CD14-positive monocyte (primary cell): ENCODE results near the gene ZCCHC18. TPM values are rescaled to one million over a fixed set of nuclear protein-coding genes. Genes with fewer than 3 reads are reported as not detected.

Experiments
- DNase-seq, 3 donors: peaks; one replicate each; pipeline ENCODE4 v3.0.0-alpha.2; 2011 to 2022
- H2AFZ ChIP-seq: 2 replicates; pipeline ENCODE4 v1.6.0; 2012; ENCODE audit warnings: mild to moderate bottlenecking, low read depth, low read length, inconsistent platforms; ENCODE audit not compliant: insufficient read depth, poor library complexity, severe bottlenecking
- H3K27ac ChIP-seq, 2 donors: 1 replicate in 1 of 2; 2 replicates in 1 of 2; pipeline ENCODE4 v1.5.1; 2012 to 2013; ENCODE audit warnings: low read length in 2 of 2, control low read depth in 1 of 2, inconsistent platforms in 1 of 2, low read depth in 1 of 2, mild to moderate bottlenecking in 1 of 2
- H3K27me3 ChIP-seq, 2 donors: one replicate each; pipeline versions ENCODE4 v1.6.0 to v1.6.1; 2011 to 2013; ENCODE audit warnings: low read length in 2 of 2; ENCODE audit not compliant: control insufficient read depth in 2 of 2, insufficient read depth in 2 of 2
- H3K36me3 ChIP-seq, 2 donors: replicated peaks in 1 of 2; 1 replicate in 1 of 2; 2 replicates in 1 of 2; pipeline versions ENCODE4 v1.5.1 to v1.6.1; 2012 to 2013; ENCODE audit warnings: low read length in 2 of 2, control low read depth in 1 of 2, inconsistent platforms in 1 of 2, mild to moderate bottlenecking in 1 of 2; ENCODE audit not compliant: insufficient read depth in 2 of 2, control insufficient read depth in 1 of 2
- H3K4me1 ChIP-seq, 2 donors: 1 replicate in 1 of 2; 2 replicates in 1 of 2; pipeline versions ENCODE4 v1.5.1 to v1.6.1; 2012 to 2013; ENCODE audit warnings: low read length in 2 of 2, control low read depth in 1 of 2, inconsistent platforms in 1 of 2, mild to moderate bottlenecking in 1 of 2, moderate library complexity in 1 of 2; ENCODE audit not compliant: insufficient read depth in 2 of 2, control insufficient read depth in 1 of 2
- H3K4me2 ChIP-seq: replicated peaks from 2 replicates; pipeline ENCODE3; 2012; ENCODE audit warnings: low read length, moderate library complexity, mild to moderate bottlenecking; ENCODE audit not compliant: poor library complexity, severe bottlenecking; ENCODE audit errors: extremely low read depth
- H3K4me3 ChIP-seq, 3 experiments: fragments of 200-600 bp in 1 of 3; sonication (generic) in 1 of 3; replicated peaks in 1 of 3; 1 replicate in 2 of 3; 2 replicates in 1 of 3; pipeline ENCODE4 v1.5.1; 2011 to 2013; ENCODE audit warnings: low read length in 3 of 3, mild to moderate bottlenecking in 3 of 3, control low read depth in 2 of 3, low read depth in 2 of 3, inconsistent platforms in 1 of 3, moderate library complexity in 1 of 3
- H3K79me2 ChIP-seq: 2 replicates; pipeline ENCODE4 v1.6.0; 2012; ENCODE audit warnings: mild to moderate bottlenecking, control low read depth, inconsistent platforms, low read length, moderate library complexity; ENCODE audit not compliant: insufficient read depth
- H3K9ac ChIP-seq: 2 replicates; pipeline ENCODE4 v1.6.0; 2017; ENCODE audit warnings: low read length, mild to moderate bottlenecking; ENCODE audit not compliant: insufficient read depth, poor library complexity, severe bottlenecking
- H3K9me3 ChIP-seq, 2 donors: replicated peaks in 1 of 2; 1 replicate in 1 of 2; 2 replicates in 1 of 2; pipeline versions ENCODE4 v1.5.1 to v1.6.1; 2012 to 2013; ENCODE audit warnings: low read length in 2 of 2, control low read depth in 1 of 2; ENCODE audit not compliant: control insufficient read depth in 1 of 2, insufficient read depth in 1 of 2
- H4K20me1 ChIP-seq: 2 replicates; pipeline ENCODE4 v1.6.0; 2012; ENCODE audit warnings: mild to moderate bottlenecking, low read length, control low read depth, moderate library complexity; ENCODE audit not compliant: insufficient read depth
- H3K27ac Mint-ChIP-seq, 7 donors: one replicate each; pipeline ENCODE4 v1.8.0; 2020; ENCODE audit warnings: mild to moderate bottlenecking in 7 of 7, mixed read lengths in 7 of 7, moderate library complexity in 6 of 7, inconsistent platforms in 2 of 7
- H3K27me3 Mint-ChIP-seq, 3 donors: one replicate each; pipeline ENCODE4 v1.8.0; 2021 to 2022; ENCODE audit warnings: low read depth in 3 of 3, mild to moderate bottlenecking in 3 of 3, mixed read lengths in 3 of 3, moderate library complexity in 3 of 3, inconsistent platforms in 1 of 3
- H3K36me3 Mint-ChIP-seq, 2 donors: one replicate each; pipeline ENCODE4 v1.8.0; 2020; ENCODE audit warnings: mixed read lengths in 2 of 2, inconsistent platforms in 1 of 2, mild to moderate bottlenecking in 1 of 2
- H3K4me1 Mint-ChIP-seq: one replicate; pipeline ENCODE4 v1.8.0; 2020; ENCODE audit warnings: mild to moderate bottlenecking, mixed read lengths
- H3K4me3 Mint-ChIP-seq, 2 donors: one replicate each; pipeline ENCODE4 v1.8.0; 2020; ENCODE audit warnings: mild to moderate bottlenecking in 2 of 2, mixed read lengths in 2 of 2, moderate library complexity in 1 of 2
- H3K9me3 Mint-ChIP-seq, 7 donors: one replicate each; pipeline ENCODE4 v1.8.0; 2020 to 2022; ENCODE audit warnings: mixed read lengths in 7 of 7, mild to moderate bottlenecking in 6 of 7, moderate library complexity in 6 of 7, inconsistent platforms in 2 of 7
- WGBS: methylation state at CpG from one replicate; pipeline ENCODE4 v1.1.5; 2013; ENCODE audit warnings: missing lambda C conversion rate; ENCODE audit not compliant: insufficient coverage; 5-methylcytosine and 5-hydroxymethylcytosine counted together
- intact Hi-C, 2 donors: fragments of 100-400 bp; cut with micrococcal nuclease; formaldehyde crosslinking; loops; one replicate each; pipeline versions ENCODE4 v1.15.0 to v1.15.1; 2023
- polyA plus RNA-seq, 3 donors: library from polyadenylated mRNA; depleted of rRNA in 1 of 3; unstranded in 2 of 3; stranded (reverse) in 1 of 3; fragments of 300-500 nt in 2 of 3; fragments of >200 nt in 1 of 3; fragmentation: Illumina TruSeq in 2 of 3; gene quantifications; 1 replicate in 2 of 3; 2 replicates in 1 of 3; pipeline ENCODE4 v1.2.3, GENCODE V29; 2012 to 2021
- TF ChIP-seq, protein P1 (sequence below): fragments of 200-600 bp; IDR thresholded peaks from one replicate; pipeline ENCODE4 v1.8.0; 2022; ENCODE audit warnings: antibody characterized with exemption, mild to moderate bottlenecking

ZCCHC18 gene
- polyA plus RNA-seq, 3 donors, result not detected

GRCh38 chrX:104118765-104119164, 6.4 kb downstream of the ZCCHC18 start:
- H3K27me3 ChIP-seq, result peaks cover 0 to under 1% of the 10 kb centered on the region in 2 donors
- TF ChIP-seq, protein P1, sequence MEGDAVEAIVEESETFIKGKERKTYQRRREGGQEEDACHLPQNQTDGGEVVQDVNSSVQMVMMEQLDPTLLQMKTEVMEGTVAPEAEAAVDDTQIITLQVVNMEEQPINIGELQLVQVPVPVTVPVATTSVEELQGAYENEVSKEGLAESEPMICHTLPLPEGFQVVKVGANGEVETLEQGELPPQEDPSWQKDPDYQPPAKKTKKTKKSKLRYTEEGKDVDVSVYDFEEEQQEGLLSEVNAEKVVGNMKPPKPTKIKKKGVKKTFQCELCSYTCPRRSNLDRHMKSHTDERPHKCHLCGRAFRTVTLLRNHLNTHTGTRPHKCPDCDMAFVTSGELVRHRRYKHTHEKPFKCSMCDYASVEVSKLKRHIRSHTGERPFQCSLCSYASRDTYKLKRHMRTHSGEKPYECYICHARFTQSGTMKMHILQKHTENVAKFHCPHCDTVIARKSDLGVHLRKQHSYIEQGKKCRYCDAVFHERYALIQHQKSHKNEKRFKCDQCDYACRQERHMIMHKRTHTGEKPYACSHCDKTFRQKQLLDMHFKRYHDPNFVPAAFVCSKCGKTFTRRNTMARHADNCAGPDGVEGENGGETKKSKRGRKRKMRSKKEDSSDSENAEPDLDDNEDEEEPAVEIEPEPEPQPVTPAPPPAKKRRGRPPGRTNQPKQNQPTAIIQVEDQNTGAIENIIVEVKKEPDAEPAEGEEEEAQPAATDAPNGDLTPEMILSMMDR, result no peak
- H3K9ac ChIP-seq, result no peak overlapping the region
- H2AFZ ChIP-seq, result no peak overlapping the region
- intact Hi-C loops, result no loop called here
- H3K79me2 ChIP-seq, result no peaks in the 10 kb centered on the region
- H3K9me3 Mint-ChIP-seq, result no peaks in the 10 kb centered on the region
- peaks cover 0 to 6% of the 10 kb centered on the region in 2 donors for H3K36me3 Mint-ChIP-seq
- no peaks in the 10 kb centered on the region for H3K36me3 ChIP-seq
- peaks cover 7% of the 10 kb centered on the region for H3K4me1 Mint-ChIP-seq
- no peak overlapping the region for H3K27ac Mint-ChIP-seq
- no peak overlapping the region for H3K4me2 ChIP-seq
- H3K9me3 ChIP-seq, result no peaks in the 10 kb centered on the region
- WGBS, result no CpG with 5 or more reads among the region's 1 CpG
- no peak overlapping the region for H3K27ac ChIP-seq
- no peak overlapping the region for H3K4me3 Mint-ChIP-seq
- H3K4me3 ChIP-seq, result no peak overlapping the region
- peaks cover 4% of the 10 kb centered on the region for H4K20me1 ChIP-seq
- H3K4me1 ChIP-seq, result no peaks in the 10 kb centered on the region
- no peak for DNase-seq
- H3K27me3 Mint-ChIP-seq, result peaks cover 1 to 5% (median 4%) of the 10 kb centered on the region in 3 donors

DNA sequence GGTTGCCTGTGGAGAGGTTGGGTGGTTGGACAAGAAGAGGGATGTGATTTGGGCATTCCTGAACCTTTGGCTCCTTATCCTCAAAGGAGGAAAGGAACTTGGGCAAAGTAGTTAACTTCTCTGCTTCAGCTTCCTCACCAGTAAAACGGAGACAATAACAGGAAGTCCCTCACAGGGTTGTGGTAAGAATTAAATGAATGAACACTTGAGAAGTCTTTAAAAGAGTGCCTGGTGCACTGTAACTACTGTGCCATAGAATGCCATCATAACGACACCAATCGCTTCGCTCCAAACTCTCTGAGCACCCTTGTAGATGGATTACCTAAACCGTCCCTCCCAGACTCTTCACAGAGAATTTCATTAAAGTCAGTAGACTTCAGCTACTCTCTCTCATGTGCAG, 10.5 kb downstream of the ZCCHC18 start:
- H4K20me1 ChIP-seq, result peaks cover 4% of the 10 kb centered on the region
- no peak overlapping the region for H3K9ac ChIP-seq
- intact Hi-C loops, result no loop called here
- no peak overlapping the region for H2AFZ ChIP-seq
- TF ChIP-seq, protein P1, result no peak
- H3K4me3 Mint-ChIP-seq, result no peak overlapping the region
- H3K27ac Mint-ChIP-seq, result no peak overlapping the region
- no peak for DNase-seq
- peaks cover 12 to 19% of the 10 kb centered on the region in 2 donors for H3K36me3 Mint-ChIP-seq
- no peak overlapping the region for H3K27ac ChIP-seq
- no peaks in the 10 kb centered on the region for H3K9me3 ChIP-seq
- peaks cover 0 to 4% (median 1%) of the 10 kb centered on the region in 3 donors for H3K27me3 Mint-ChIP-seq
- WGBS, result 0% methylated on average over 2 of the region's 5 CpGs
- no peak overlapping the region for H3K4me3 ChIP-seq
- peaks cover 0 to 13% of the 10 kb centered on the region in 2 donors for H3K36me3 ChIP-seq
- no peaks in the 10 kb centered on the region for H3K4me1 ChIP-seq
- peaks cover 7% of the 10 kb centered on the region for H3K4me1 Mint-ChIP-seq
- H3K27me3 ChIP-seq, result no peaks in the 10 kb centered on the region
- no peaks in the 10 kb centered on the region for H3K9me3 Mint-ChIP-seq
- H3K4me2 ChIP-seq, result no peak overlapping the region
- H3K79me2 ChIP-seq, result no peaks in the 10 kb centered on the region
